ENCODE results near the gene CKAP4.
A peak's percentile ranks its signal among the peaks of the same experiment; 100 is the strongest.
"Not testable (repeated sequence)": the region's sequence is repeated elsewhere in the genome, so short reads cannot be mapped to it uniquely, and the experiment has no call there.

CKAP4 gene

GRCh38 chr12:106247674-106248311 lies at the start of gene CKAP4:
TSS of gene CKAP4 (minus strand) at chr12:106248020. CDS start at chr12:106247851, 169 bp downstream.
- DNase-seq = peak; percentile 83

DNA sequence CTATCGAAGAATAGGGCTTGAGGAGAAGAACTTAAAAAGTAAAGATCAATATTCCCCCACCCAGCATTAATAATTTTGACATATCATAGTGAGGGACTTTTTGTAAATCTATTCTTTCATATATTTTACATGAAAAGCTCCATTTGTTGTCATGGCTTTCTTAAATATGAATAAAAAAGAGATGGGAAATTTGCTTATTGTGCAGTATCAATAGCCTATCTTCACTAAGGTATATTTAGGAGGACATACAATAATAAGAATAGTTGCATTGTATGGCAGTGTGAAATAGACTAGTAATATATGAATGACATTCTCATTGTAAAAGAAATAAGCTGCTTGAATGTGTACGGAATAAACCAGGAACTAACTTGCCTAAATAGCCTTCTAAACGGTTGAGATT lies 49.3 kb upstream of the CKAP4 start:
- DNase-seq = no peak

DNA sequence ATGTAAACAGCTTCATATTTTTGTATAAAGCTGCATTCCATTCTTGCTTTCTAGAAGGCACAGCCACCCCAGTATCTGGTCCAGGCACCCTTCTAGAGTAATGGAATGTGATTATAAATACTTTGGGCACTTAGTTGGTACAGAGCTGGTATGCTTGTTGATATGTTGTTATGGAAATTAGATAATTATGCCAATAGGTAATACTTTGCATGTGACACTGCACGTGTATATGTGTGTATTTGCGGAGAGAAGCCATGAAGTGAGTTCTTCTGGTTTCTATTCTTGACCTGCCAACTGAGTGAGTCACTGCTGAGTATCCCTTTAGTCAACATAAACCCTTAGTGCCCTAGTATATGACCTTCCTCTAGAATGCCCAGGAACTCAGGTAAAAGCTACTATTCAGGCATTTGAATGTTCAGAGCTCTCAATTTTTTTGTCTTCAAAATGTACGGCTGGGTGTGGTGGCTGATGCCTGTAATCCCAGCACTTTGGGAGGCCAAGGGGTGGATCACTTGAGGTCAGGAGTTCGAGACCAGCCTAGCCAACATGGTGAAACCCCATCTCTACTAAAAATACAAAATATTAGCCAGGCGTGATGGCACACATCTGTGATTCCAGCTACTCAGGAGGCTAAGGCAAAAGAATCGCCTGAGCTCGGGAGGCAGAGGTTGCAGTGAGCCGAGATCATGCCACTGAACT lies 48.5 kb upstream of the CKAP4 start:
- DNase-seq = no peak

- DNase-seq = no peak
Measured at GRCh38 chr12:106292339-106292738, 44.5 kb upstream of the CKAP4 start.

GRCh38 chr12:106291342-106291741 lies 43.5 kb upstream of the CKAP4 start:
- no peak for DNase-seq

GRCh38 chr12:106290666-106291065 lies 42.8 kb upstream of the CKAP4 start:
- DNase-seq = no peak

- DNase-seq = no peak
Measured at GRCh38 chr12:106289196-106289681, 41.4 kb upstream of the CKAP4 start.

- peak; percentile 66 for DNase-seq
Measured at GRCh38 chr12:106288494-106289195, 40.8 kb upstream of the CKAP4 start.

GRCh38 chr12:106288101-106288493 lies 40.3 kb upstream of the CKAP4 start:
- DNase-seq = no peak

- DNase-seq = no peak
Measured at GRCh38 chr12:106287364-106287763, 39.5 kb upstream of the CKAP4 start.

GRCh38 chr12:106286576-106287162 lies 38.8 kb upstream of the CKAP4 start:
- DNase-seq = not testable (repeated sequence)

DNA sequence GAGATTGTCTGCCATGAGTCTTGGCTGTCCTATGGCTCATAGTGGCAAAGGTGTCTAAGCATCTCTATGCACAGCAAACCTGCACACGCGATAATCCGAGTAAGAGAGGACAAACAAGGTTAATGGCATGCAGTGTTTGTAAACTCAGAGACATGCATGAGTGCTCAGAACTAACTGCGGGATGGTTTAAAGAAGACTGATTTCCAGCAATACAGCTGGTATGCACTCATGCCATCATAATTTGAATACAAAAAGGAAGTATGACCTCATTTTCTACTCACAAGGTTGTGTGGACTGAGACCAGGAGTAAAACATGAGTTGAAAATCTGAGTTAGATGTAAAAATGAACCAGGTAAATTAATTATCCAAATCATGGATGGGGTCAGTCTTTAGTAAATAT lies 38.2 kb upstream of the CKAP4 start:
- no peak for DNase-seq

GRCh38 chr12:106284358-106285105 lies 36.7 kb upstream of the CKAP4 start:
- no peak for DNase-seq

GRCh38 chr12:106282457-106283097 lies 34.8 kb upstream of the CKAP4 start:
- peak; percentile 70 for DNase-seq

- DNase-seq = no peak
Measured at GRCh38 chr12:106281804-106282203, 34.0 kb upstream of the CKAP4 start.

DNA sequence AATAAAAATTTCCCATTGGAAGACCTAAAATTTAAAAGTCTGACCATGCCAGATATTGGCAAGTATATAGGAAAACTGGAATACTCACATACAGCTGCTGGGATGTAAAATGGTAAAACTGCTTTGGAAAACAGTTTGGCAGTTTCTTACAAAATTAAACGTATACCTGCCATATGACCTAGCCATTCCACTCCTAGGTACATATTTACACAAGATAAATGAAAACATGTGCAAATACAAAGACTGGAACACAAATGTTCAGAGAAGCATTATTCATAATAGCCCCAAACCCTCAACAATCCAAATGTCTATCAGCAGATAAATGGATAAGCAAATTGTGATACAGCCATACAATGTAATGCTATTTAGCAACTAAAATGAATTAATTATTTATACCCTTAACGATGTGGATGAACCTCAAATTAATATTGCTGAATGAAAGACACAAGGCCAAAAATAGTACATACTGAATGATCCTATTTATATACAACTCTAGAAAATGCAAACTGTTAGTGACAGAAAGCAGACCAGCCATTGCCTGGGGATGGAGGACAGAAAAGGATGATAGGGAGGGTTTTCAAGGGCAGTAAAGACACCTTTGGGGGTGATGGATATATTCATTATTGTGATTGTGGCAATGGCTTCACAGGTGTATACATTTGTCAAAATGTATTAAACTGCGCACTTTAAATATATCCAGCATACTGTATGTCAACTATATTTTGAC lies 33.4 kb upstream of the CKAP4 start:
- no peak for DNase-seq

DNA sequence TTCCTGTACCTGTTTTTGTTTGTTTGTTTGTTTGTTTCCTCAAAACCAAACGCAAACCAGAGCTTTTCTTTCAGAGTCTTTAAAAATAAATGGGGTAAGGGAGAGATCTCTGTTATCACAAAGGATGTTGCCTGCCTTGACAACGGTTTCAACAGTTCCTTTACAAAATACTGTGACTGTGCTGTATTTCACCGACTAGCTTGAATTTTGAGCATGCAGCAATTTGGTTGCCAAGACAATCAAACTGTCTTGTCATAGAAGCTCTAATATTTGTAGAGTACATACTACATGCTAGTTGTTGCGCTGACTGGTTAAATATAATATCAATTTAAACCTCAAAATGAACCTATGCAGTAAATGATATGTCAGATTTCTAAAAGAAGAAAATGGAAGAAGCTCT lies 32.3 kb upstream of the CKAP4 start:
- DNase-seq = no peak

GRCh38 chr12:106276032-106276740 lies 28.4 kb upstream of the CKAP4 start:
- no peak for DNase-seq

DNA sequence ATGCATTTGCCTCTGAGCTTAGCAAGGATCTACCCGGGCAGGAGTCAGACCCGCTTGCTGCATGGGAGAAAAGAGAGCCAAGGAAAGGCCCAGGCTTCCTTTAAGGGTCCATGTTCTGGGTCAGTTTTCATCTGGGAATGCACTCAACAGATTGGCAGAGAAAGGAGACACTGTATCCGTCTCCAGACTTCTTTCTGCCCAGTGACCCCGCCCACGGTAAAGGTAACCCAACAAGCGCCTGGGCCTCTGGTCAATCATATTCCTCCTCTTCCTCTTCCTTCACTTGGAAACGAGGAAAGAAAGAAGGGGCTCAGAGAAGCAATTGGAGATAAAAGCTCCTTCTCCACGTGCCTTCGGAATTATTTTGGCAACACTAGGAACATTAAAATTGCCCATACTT lies 27.6 kb upstream of the CKAP4 start:
- no peak for DNase-seq

GRCh38 chr12:106274575-106275121 lies 26.8 kb upstream of the CKAP4 start:
- no peak for DNase-seq

- DNase-seq = no peak
Measured at GRCh38 chr12:106274012-106274411, 26.2 kb upstream of the CKAP4 start.
